Neural cell (in vitro differentiated cells): ENCODE results near the gene SVOP.

Experiments
- EP300 ChIP-seq: fragments of 450-650 bp; conservative IDR thresholded peaks from 2 replicates; pipeline ENCODE4 v1.6.1; 2014; ENCODE audit warnings: antibody characterized with exemption, mild to moderate bottlenecking, moderate library complexity; ENCODE audit not compliant: poor library complexity, severe bottlenecking
- EZH2 ChIP-seq: fragments of 200-600, 300-800 bp; shearing (Covaris generic), sonication (generic); IDR thresholded peaks from 2 replicates; pipeline ENCODE4 v1.6.1; 2014; ENCODE audit warnings: antibody characterized with exemption, low read length, borderline replicate concordance, mild to moderate bottlenecking; ENCODE audit not compliant: insufficient read depth, poor library complexity, severe bottlenecking
- MXI1 ChIP-seq: fragments of 450-650 bp; conservative IDR thresholded peaks from 2 replicates; pipeline ENCODE4 v1.6.1; 2014; ENCODE audit warnings: antibody characterized with exemption, mild to moderate bottlenecking; ENCODE audit not compliant: poor library complexity, severe bottlenecking
- POLR2AphosphoS5 ChIP-seq: IDR thresholded peaks from 2 replicates; pipeline ENCODE4 v1.6.1; 2012
- TF ChIP-seq, protein P1 (sequence below): fragments of 450-650 bp; IDR thresholded peaks from 2 replicates; pipeline ENCODE4 v1.5.1; 2014; ENCODE audit warnings: antibody characterized with exemption, mild to moderate bottlenecking, moderate library complexity; ENCODE audit not compliant: poor library complexity, severe bottlenecking

DNA sequence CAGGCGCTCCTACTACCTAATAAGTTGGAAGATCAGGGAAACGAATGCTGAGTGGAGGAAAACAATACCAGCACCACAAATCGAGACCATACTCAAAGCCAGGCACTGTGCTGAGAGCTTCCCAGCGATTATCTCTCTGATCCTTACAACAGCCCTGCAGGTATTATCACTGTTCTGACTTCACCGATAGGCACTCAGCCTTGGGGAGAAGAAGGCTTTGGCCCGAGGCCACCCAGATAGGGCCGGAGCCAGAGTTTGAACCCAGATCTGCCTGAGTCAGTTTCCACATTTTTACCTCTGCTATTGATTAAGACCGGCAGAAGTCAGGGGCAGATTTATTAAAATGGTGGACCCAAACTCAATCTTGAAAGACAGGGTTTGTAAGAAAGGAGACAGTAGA is 4.9 kb downstream of the SVOP start:
- TF ChIP-seq, protein P1, sequence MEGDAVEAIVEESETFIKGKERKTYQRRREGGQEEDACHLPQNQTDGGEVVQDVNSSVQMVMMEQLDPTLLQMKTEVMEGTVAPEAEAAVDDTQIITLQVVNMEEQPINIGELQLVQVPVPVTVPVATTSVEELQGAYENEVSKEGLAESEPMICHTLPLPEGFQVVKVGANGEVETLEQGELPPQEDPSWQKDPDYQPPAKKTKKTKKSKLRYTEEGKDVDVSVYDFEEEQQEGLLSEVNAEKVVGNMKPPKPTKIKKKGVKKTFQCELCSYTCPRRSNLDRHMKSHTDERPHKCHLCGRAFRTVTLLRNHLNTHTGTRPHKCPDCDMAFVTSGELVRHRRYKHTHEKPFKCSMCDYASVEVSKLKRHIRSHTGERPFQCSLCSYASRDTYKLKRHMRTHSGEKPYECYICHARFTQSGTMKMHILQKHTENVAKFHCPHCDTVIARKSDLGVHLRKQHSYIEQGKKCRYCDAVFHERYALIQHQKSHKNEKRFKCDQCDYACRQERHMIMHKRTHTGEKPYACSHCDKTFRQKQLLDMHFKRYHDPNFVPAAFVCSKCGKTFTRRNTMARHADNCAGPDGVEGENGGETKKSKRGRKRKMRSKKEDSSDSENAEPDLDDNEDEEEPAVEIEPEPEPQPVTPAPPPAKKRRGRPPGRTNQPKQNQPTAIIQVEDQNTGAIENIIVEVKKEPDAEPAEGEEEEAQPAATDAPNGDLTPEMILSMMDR: no peak
- no peak for TF ChIP-seq POLR2AphosphoS5
- no peak for TF ChIP-seq MXI1
- TF ChIP-seq EP300: no peak
- TF ChIP-seq EZH2: no peak
